PFSK-1 (cell line): ENCODE measurements around the gene C10orf67. TPM values are rescaled to one million over a fixed set of nuclear protein-coding genes. Genes with fewer than 3 reads are reported as not detected.

Experiments
- FOXP2 ChIP-seq: optimal IDR thresholded peaks from 2 replicates; pipeline ENCODE3; 2011; ENCODE audit warnings: borderline replicate concordance, control low read depth, inconsistent platforms; ENCODE audit not compliant: insufficient read depth; ENCODE audit errors: extremely low read length, extremely low read depth
- POLR2AphosphoS5 ChIP-seq: IDR thresholded peaks from 2 replicates; pipeline ENCODE4 v1.6.1; 2012; ENCODE audit warnings: low read depth, mild to moderate bottlenecking, control low read depth, low read length, moderate library complexity
- SIN3A ChIP-seq: IDR thresholded peaks from 2 replicates; pipeline ENCODE4 v1.6.1; 2012; ENCODE audit warnings: mild to moderate bottlenecking, low read length, moderate library complexity, borderline replicate concordance; ENCODE audit not compliant: insufficient read depth
- TAF1 ChIP-seq: IDR thresholded peaks from 2 replicates; pipeline ENCODE4 v1.6.1; 2012; ENCODE audit warnings: low read length, control low read depth, borderline replicate concordance; ENCODE audit not compliant: insufficient read depth
- polyA plus RNA-seq: library from polyadenylated mRNA; unstranded; fragments of >200 nt; gene quantifications from one replicate; pipeline ENCODE4 v1.2.1, GENCODE V29; 2012; ENCODE audit warnings: low read depth, missing spikeins; ENCODE audit not compliant: insufficient read length
- TF ChIP-seq, protein P1 (sequence below), 2 experiments: IDR thresholded peaks; 2 replicates each; pipeline versions ENCODE4 v1.6.1 to v1.8.0; 2011 to 2012; ENCODE audit warnings: low read depth in 2 of 2, low read length in 2 of 2, control low read depth in 1 of 2, inconsistent platforms in 1 of 2, mild to moderate bottlenecking in 1 of 2, moderate library complexity in 1 of 2; ENCODE audit not compliant: insufficient read depth in 1 of 2

C10orf67 gene
- polyA plus RNA-seq: not detected

DNA sequence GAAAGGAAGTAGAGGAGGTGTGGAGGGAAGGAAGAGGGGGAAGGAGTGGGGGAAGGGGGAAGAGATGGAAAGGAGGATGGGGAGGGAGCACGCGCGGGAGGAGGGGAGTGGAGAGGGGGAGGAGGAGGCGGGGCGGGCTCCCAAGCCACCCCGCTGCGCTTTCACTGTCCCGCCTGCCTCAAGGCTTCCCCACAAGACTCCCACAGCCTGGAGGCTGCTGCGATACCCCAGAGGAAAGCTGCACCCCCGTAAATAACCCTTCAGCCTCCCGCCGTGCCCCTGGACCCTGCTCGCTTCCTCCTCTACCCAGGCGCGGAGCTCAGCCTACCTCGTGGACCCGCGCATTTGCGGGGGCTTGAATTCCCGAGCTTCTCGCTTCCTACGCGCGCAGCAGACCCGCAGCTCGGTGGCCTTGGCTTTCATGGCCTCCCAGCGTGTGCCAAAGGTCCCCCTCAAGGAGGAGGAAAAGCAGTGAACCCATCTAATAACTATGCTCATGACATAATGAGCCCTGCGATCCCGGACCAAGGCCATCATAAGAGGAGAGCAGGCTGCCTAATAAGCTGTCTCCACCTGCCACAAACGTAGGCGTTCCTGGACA, at the start of gene C10orf67:
TSS of gene C10orf67 (minus strand) at position 557 of the 601 bp plus-strand sequence. CDS start at position 534, 23 bp downstream.
- TF ChIP-seq TAF1 (no peak), FOXP2 (no peak), SIN3A (no peak), POLR2AphosphoS5 (no peak)
- TF ChIP-seq, protein P1, sequence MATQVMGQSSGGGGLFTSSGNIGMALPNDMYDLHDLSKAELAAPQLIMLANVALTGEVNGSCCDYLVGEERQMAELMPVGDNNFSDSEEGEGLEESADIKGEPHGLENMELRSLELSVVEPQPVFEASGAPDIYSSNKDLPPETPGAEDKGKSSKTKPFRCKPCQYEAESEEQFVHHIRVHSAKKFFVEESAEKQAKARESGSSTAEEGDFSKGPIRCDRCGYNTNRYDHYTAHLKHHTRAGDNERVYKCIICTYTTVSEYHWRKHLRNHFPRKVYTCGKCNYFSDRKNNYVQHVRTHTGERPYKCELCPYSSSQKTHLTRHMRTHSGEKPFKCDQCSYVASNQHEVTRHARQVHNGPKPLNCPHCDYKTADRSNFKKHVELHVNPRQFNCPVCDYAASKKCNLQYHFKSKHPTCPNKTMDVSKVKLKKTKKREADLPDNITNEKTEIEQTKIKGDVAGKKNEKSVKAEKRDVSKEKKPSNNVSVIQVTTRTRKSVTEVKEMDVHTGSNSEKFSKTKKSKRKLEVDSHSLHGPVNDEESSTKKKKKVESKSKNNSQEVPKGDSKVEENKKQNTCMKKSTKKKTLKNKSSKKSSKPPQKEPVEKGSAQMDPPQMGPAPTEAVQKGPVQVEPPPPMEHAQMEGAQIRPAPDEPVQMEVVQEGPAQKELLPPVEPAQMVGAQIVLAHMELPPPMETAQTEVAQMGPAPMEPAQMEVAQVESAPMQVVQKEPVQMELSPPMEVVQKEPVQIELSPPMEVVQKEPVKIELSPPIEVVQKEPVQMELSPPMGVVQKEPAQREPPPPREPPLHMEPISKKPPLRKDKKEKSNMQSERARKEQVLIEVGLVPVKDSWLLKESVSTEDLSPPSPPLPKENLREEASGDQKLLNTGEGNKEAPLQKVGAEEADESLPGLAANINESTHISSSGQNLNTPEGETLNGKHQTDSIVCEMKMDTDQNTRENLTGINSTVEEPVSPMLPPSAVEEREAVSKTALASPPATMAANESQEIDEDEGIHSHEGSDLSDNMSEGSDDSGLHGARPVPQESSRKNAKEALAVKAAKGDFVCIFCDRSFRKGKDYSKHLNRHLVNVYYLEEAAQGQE (IDR thresholded peaks at IDR 0.05; ENCODE audit: insufficient read depth in 1 of 2, low read depth in 2 of 2, low read length in 2 of 2): no peak

DNA sequence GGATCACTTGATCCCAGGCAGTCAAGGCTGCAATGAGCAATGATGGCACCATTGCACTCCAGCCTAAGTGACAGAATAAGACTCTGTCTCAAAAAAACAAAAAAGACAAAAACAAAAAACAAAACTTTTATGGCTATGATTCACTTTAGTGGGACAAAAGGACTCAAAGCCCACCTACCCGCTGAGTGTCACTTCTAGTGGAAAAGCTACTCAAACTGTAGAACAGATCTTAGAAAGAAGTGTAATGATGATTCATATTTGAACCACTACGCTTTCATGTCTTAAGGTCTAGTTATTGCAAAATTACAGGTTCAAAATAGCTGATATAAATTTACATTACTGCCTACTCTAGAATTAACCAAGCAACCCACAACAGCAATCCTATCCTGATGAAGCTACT, 47.2 kb upstream of the C10orf67 start:
- TF ChIP-seq, protein P1 (IDR thresholded peaks at IDR 0.05; ENCODE audit: insufficient read depth in 1 of 2, low read depth in 2 of 2, low read length in 2 of 2): no peak
- no peak for TF ChIP-seq POLR2AphosphoS5

DNA sequence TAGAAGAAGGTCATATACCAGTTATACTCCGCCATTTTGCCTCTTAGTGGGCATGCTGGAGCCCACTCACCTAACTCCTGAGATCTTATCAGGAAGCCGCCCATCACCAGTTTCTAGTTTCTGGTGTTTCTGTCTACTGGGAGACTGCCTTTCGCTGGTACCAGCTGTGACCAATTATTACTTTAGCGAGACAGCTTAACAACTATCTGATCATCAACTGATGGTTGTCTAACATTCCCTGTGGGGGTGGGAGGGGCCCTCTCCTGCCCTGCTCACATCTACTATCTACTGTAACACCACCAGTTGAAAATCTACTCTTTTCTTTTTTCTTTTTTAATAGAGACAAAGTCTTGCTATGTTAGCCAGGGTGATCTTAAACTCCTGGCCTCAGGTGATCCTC, 46.2 kb upstream of the C10orf67 start:
- TF ChIP-seq, protein P1 (IDR thresholded peaks at IDR 0.05; ENCODE audit: insufficient read depth in 1 of 2, low read depth in 2 of 2, low read length in 2 of 2): no peak
- no peak for TF ChIP-seq SIN3A
- no peak for TF ChIP-seq TAF1
- TF ChIP-seq POLR2AphosphoS5: no peak
- no peak for TF ChIP-seq FOXP2

DNA sequence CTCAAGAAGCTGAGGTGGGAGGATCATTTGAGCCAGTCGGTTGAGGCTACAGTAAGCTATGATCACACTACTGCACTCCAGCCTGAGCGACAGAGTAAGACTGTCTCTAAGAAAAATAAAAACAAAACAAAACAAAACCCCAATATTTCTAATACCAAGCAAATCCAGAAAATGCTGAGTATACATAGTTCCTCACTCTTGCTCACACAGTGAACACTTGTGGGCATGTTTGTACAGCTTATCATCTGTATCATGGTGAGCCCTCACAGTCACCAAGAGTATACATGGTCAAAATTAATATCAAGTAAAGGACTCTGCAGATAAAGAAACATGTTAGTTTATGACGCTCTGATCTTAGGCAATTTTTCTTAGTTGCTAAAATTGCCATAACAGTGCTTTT, 41.5 kb upstream of the C10orf67 start:
- TF ChIP-seq TAF1: no peak
- no peak for TF ChIP-seq FOXP2
- no peak for TF ChIP-seq POLR2AphosphoS5
- no peak for TF ChIP-seq SIN3A
- TF ChIP-seq, protein P1 (IDR thresholded peaks at IDR 0.05; ENCODE audit: insufficient read depth in 1 of 2, low read depth in 2 of 2, low read length in 2 of 2): no peak

DNA sequence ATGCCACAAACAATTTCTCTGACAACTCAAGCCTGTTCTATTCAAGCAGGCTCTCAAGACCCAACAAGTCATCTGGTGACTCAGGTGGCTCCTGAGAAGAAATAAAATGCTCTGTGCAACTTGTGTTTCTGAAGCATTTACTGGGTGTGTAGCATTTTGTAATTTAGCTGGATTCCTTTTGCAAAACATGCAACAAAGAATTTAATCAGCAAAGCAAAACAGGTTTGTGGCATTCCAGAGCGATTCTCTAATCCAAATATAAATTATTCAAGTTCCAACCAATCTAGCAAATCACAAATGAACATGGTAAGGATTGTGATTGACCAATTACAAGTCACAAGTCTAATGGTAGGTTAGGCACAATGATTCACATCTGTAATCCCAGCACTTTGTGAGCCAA, 39.8 kb upstream of the C10orf67 start:
- TF ChIP-seq FOXP2: no peak
- TF ChIP-seq, protein P1 (IDR thresholded peaks at IDR 0.05; ENCODE audit: insufficient read depth in 1 of 2, low read depth in 2 of 2, low read length in 2 of 2): no peak
- TF ChIP-seq POLR2AphosphoS5: no peak
- no peak for TF ChIP-seq SIN3A
- TF ChIP-seq TAF1: no peak
